Coronary artery (tissue), 2 donors: ENCODE measurements around the gene MAL.
"Not testable (repeated sequence)": the region's sequence is repeated elsewhere in the genome, so short reads cannot be mapped to it uniquely, and the experiment has no call there.

Experiments used
- DNase-seq: peaks from one replicate; pipeline ENCODE4 v3.0.0-alpha.2; 2017; ENCODE audit warnings: low spot score
- H3K27ac ChIP-seq, 2 donors: fragments of 200-600 bp; sonication (generic); one replicate each; pipeline ENCODE4 v1.5.1; 2016 to 2019
- H3K4me3 ChIP-seq: fragments of 200-600 bp; sonication (generic); 2 replicates; pipeline ENCODE4 v1.5.1; 2016; ENCODE audit warnings: mild to moderate bottlenecking, moderate library complexity
- TF ChIP-seq, protein P1 (sequence below): fragments of 200-600 bp; sonication (generic); IDR thresholded peaks from one replicate; pipeline ENCODE4 v1.5.1; 2019; ENCODE audit warnings: antibody characterized with exemption

Gene MAL

DNA sequence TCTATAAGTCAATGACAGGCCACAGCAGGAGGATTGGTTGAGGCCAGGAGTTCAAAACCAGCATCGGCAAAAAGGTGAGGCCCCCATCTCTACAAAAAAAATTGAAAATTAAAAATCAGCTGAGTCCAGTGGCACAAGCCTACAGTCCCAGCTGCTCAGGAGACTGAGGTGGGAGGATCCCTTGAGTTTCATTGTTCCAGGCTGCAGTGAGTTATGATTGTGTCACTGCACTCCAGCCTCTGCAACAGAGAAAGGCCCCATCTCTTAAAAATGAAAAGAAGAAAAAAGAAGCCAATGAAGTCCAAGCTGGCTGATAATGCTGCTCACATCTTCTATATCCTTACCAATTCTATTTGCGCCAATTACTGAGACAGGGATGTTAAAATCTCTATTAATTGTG is 57.0 kb downstream of the MAL start:
- Histone ChIP-seq H3K4me3 (no peak overlapping the region), H3K27ac (no peak overlapping the region)
- TF ChIP-seq, protein P1, sequence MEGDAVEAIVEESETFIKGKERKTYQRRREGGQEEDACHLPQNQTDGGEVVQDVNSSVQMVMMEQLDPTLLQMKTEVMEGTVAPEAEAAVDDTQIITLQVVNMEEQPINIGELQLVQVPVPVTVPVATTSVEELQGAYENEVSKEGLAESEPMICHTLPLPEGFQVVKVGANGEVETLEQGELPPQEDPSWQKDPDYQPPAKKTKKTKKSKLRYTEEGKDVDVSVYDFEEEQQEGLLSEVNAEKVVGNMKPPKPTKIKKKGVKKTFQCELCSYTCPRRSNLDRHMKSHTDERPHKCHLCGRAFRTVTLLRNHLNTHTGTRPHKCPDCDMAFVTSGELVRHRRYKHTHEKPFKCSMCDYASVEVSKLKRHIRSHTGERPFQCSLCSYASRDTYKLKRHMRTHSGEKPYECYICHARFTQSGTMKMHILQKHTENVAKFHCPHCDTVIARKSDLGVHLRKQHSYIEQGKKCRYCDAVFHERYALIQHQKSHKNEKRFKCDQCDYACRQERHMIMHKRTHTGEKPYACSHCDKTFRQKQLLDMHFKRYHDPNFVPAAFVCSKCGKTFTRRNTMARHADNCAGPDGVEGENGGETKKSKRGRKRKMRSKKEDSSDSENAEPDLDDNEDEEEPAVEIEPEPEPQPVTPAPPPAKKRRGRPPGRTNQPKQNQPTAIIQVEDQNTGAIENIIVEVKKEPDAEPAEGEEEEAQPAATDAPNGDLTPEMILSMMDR, result no peak
- no peak for DNase-seq

DNA sequence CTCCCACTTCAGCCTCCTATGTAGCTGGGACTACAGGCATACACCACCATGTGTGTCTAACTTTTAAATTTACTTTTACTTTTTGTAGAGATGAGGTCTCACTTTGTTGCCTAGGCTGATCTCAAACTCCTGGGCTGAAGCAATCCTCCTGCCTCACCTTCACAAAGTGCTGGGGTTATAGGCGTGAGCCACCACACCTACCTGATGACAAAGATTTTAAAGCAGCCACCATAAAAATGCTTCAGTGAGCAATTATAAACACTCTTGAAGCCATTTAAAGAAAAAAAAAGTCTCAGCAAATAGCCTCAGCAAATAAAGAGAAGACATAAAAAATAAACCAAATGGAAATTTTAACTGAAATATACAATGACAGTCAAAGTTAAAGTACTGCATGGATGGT is 60.5 kb downstream of the MAL start:
- Histone ChIP-seq H3K4me3 (no peak overlapping the region), H3K27ac (no peak overlapping the region)
- TF ChIP-seq, protein P1, result no peak
- no peak for DNase-seq

DNA sequence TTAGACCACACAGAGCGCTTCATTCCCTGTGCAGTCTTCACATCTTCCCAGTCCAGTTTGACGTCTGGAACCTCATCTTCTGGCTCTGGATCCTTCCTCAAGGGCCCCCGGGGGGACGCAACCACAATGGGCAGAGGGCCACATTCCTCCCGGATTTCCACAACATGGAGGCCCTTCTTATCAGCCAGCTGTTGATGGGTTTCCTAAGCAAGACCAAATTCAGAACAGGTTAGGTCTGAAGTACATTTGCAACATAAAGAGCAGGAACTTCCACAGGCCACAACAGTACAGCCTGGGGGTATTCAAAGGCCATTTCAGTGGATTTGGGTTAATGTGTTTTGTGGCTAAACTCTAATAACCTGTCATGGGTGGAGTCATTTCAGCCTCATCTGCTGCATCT is 61.9 kb downstream of the MAL start:
- TF ChIP-seq, protein P1, result no peak
- Histone ChIP-seq H3K4me3 (no peak overlapping the region), H3K27ac (no peak overlapping the region)
- DNase-seq, result no peak

DNA sequence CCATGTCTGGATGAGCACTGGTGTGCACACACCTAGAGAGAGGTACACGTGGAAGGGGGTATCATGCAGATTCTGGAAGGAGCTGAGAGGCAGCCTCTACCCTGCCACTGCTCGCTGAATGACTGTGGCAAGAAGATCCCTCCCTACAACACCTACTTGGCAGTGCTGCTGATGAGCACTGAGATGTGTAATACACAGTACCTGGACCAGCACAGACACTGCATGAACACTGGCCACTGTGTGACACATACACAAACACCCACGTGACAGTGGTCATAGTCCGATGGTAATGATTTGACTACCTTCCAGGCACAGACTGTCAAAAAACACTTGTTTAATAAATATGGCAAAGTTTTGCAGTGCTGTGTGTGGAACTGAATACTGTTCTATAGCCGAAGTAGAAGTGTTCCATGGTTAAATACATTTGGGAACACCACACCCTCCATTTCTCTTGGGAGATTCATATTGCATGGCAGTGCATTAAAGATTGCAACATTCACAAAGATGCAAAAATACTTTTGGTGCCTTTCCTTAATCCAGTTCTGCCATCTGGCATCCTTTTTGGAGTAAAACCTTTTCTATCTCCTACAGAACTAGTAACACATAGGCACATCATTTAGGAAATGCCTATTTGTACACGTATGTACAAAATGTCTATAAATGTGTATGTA is 66.5 kb downstream of the MAL start:
- no peak overlapping the region for H3K4me3 ChIP-seq
- TF ChIP-seq, protein P1, result no peak
- H3K27ac ChIP-seq, result no peak overlapping the region
- no peak for DNase-seq

DNA sequence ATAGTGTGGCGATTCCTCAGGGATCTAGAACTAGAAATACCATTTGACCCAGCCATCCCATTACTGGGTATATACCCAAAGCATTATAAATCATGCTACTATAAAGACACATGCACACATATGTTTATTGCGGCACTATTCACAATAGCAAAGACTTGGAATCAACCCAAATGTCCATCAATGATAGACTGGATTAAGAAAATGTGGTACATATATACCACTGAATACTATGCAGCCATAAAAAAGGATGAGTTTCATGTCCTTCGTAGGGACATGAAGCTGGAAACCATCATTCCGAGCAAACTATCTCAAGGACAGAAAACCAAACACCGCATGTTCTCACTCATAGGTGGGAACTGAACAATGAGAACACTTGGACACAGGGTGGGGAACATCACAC is 72.8 kb downstream of the MAL start:
- not testable (repeated sequence) for H3K4me3 ChIP-seq, H3K27ac ChIP-seq, DNase-seq

DNA sequence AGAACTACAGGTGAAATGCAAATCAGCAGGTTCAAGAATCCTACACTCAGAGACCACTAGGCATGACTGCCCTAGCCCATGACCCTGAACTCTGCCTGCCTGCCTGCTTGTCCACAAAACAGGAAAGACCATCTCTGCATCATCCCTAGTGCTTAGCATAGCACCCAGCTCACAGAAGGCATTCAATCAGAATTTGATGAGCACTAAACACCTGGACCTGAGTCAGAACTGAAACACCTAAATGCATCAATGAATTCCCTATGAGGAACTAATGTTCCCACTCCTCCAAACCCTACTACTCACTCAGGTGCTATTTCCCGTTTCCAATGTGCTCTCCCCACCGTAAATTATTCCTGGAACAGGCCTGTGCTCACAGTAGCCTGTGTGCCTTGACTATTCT is 74.4 kb downstream of the MAL start:
- no peak for DNase-seq
- H3K27ac ChIP-seq, result no peak overlapping the region
- TF ChIP-seq, protein P1, result no peak
- H3K4me3 ChIP-seq, result no peak overlapping the region
